NCI-H446 treated with DMSO at 0.1 percent for 48 hours (cell line): ENCODE data around the gene TXNRD2.

Experiments used
- DNase-seq: peaks from one replicate; lab custom pipeline; 2025; lab: John Stamatoyannopoulos, UW

TXNRD2 gene

DNA sequence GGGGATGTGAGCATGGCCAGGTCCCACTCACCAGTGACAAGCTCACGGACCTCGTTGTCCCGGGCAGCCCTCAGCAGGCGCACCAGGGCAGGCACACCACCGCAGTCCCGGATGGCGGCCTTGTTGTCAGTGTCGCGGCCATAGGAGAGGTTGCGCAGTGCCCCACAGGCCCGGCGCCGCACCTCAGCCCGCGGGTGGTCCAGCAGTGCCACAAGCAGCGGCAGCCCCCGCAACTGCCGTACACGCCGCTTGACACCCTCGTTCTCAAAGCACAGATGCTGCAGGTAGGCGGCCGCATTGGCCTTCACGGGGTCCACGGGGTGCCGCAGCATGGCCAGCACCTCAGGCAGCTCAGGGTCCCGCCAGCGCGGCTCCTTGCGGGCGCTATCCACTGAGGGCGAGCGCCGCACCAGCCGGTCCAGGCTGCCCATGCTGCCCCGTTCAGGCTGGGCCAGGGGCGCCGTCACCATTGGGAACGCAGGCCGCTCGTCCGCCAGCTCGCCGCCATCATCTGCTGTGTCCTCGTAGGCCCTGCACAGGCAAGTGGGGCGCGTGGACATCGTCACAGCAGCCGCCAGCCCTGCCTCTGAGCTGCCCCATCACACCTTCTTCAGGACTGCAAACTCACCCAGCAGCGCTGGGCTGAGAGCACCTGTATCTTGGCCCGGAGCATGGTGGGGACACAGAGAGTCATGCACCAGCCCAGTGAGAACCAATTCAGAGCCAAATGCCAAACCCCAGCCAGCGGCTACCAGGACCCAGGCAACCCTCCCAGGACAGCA is 38.3 kb upstream of the TXNRD2 start:
- no peak for DNase-seq

DNA sequence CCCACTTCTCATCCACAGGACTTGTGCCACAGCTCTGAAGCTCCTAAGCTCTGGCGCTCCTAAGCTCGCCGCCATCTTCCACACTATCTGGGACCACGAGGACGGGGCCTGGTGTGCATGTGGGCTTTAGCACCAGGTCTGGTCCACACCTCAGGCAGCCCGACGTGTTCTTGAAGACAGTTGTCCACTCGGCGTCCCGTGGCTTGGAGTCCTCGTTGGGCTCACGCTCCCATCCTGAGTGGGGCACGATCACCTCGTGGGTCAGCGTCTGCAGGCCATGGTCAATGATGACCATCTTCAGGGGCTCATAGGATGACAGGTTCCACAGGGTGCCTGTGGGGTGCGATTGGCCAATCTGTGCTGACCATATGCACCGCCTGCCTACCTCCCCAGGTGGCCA is 37.1 kb upstream of the TXNRD2 start:
- DNase-seq: no peak

- no peak for DNase-seq
Measured at GRCh38 chr22:19977296-19978243, 36.0 kb upstream of the TXNRD2 start.

- DNase-seq: no peak
Measured at GRCh38 chr22:19976671-19977070, 35.1 kb upstream of the TXNRD2 start.

- DNase-seq: no peak
Measured at GRCh38 chr22:19975707-19976035, 34.1 kb upstream of the TXNRD2 start.

DNA sequence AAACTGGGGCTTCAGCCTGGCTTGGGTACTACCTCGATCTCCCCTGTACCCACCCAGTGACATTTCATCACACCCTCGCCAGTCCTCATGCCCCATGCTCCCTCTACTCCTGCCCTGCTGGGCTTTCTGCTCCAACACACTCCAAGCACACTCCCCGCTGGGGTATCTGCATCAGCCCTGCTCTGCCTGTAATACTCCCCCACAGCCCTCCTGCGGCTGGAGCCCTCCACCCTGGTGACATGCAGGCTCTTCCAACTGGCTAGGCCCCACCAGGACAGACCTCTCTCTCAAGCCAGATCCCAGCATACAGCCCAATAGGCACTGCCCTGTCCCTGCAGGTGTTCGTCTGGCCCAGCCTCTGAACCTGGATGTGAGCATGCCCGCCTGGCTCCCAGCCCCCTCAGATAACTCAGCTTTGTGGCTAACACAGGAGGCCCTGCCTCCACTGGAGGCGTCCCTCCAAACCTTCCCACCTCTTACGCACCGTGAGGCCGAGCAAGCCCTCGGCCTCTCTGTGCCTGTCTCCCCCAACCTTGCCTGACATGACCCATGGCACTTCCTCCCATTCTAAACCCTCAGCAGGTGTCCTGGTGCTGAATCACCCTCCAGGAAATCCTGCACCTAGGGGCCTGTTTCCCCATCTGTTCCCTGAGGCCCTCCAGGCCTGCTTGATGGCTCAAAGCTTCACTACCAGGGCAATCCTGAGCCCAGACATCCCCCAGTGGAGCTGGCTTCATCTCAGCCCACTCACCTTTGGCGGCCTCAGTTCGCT is 33.5 kb upstream of the TXNRD2 start:
- no peak for DNase-seq

DNA sequence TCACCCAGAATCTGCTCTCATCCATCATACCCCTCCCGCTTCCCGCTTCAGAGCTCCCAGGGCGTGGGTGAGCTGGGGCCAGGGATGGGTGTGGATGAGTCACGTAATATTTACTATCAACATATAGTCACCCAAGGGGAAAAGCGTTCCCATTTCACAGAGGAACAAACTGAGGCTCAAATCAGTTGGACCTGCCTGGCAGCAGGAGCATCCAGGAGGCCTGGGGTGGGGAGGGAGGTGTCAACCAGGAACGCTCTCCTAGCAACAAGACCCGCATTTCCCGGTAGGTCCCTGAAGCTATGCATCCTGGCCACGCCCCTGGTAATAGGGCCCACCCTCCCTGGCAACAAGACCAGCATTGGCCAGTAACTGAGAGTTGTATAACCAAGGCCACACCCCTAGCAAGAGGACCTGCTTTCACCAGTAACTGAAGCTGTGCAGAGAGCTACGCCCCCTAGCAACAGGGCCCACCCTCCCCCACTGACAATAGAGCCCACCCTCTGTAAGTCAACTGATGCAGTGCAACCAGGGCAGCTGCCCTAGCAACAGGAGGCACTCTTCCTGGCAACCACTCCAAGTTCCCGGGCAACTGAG is 32.7 kb upstream of the TXNRD2 start:
- peak; percentile 82 for DNase-seq

DNA sequence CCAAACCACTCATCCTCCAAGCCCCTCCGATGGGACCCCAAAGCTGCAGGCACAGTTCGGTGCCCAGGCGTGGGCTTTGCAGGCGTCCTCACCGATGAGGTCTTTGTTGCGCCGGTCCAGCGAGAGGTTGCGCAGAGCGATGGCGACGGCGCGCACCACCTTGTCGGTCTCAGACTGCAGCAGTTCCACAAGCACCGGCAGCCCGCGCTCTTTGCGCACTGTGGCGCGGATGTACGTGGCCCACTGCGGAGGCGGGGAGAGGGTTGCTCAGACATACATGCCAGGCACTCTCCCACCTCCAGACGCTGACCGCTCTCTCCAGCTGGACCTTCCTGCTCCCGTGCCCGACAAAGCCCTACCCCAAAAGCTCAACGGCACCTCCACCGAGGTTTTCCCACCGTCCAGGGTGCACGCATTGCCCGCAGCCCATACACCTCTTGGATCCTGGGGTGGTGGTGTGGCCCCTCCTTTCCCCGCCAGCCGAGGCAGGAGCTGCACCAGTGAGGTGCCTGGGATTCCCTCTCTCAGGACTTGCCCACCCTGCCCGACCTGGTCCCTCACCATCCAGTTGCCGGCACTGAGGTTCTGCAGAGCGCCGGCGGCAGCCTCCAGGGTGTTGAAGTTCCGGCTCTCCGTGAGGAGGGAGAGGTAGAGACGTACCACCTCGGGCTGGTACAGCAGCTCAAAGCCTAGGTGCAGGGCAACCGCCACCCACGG is 32.1 kb upstream of the TXNRD2 start:
- no peak for DNase-seq

DNA sequence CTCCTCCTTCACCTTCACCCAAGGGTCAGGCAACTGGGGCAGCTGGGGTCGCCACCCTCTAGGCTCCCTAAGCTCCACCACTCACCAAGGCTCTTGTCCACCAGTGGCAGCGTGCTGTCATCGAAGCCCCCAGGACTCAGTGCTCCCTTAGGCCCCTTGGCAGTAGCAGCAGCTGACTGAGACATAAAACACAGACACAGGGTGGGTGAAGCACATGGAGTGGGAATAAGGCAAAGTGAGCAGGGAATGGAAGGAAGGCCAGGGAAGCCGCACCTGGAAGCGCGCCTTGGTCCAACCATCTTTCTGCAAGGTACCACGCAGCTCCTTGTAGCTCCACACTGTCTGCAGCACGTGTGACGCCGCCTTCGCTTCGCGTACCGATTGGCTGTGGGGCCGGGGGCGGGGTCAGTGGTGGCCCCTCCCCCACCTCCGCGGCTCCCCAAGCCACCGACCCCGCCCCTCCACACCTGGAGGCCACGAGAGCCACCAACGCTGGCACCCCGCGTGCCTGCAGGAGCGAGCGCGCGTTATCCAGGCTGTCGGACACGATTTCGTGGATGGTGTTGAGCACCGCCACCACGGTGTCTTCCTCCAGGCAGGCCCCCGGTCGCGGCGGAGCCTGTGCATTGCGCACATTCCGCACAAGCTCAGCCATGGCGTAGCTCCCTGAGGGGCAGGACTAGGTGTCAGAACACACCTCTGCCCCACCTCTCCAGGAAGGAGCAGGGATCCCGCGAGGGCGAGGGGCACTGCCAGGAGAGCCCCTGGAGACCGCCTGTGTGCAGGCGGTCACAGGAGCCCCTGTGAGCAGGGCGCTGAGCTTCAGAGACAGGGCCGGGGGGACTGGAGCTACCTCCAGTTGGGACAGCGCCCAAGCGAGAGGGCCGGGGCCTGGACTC is 31.3 kb upstream of the TXNRD2 start:
- DNase-seq: no peak

GRCh38 chr22:19972251-19972650 is 30.6 kb upstream of the TXNRD2 start:
- no peak for DNase-seq

GRCh38 chr22:19971276-19972124 is 29.9 kb upstream of the TXNRD2 start:
- no peak for DNase-seq

GRCh38 chr22:19970479-19971275 is 29.1 kb upstream of the TXNRD2 start:
- DNase-seq: no peak

DNA sequence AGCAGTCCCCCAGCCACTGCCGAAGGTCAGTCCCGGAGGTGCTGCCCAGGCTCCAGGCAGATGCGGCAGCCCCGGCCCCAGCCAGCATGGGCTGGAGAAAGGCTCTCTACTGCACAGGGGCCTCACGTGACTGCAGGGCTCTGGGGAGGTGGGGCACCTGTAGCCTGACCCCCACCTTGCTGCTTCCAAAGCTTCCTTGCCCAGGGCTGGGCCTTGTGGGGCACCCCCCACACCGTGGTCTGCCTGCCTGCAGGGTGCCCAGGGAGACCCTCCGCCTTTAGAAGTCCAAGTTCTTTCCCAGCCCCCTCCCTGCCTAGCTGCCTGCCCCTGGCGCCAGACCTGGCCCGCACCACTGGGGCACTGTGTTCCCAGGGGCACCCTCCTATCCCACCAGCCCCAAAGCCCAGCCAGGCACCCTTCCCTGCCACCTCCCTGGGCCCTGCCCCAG is 28.4 kb upstream of the TXNRD2 start:
- DNase-seq: no peak

GRCh38 chr22:19969141-19969928 is 27.7 kb upstream of the TXNRD2 start:
- DNase-seq: no peak

DNA sequence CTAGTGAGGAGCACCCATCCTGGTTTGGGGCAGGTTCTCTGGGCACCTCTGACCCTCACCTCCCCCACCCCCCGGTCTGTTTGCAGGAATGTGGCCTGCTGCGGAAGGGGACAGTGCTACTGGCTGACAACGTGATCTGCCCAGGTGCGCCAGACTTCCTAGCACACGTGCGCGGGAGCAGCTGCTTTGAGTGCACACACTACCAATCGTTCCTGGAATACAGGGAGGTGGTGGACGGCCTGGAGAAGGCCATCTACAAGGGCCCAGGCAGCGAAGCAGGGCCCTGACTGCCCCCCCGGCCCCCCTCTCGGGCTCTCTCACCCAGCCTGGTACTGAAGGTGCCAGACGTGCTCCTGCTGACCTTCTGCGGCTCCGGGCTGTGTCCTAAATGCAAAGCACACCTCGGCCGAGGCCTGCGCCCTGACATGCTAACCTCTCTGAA is 26.9 kb upstream of the TXNRD2 start:
- no peak for DNase-seq

DNA sequence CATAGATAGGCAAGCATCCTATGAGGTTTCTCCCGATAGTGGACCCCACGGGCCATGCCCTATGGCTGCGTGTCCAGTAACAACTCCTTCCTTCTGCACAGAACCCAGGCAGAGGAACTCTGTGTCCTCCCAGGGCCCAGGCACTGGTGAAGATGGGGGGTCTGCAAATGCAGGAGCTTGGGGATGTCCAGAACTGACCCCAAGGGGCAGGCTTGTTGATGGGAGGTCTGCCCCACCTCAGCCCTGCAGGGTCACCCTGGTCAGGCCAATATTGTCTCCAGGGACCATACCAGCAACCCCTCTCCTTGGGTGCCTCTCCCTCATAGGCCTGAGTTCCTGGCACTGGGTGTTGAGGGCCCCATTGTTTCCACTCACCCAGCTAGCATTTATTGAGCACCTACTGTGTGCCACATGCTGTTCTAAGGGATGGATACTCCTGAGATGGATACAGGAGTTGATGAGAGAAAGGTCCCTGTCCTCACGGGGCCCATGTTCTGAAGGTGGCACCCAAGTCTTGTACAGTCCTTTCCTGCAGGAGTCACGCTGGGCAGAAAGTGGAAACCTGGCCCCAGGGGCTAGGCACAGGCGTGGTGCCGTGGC is 26.3 kb upstream of the TXNRD2 start:
- no peak for DNase-seq
